ENCODE results near the gene LMAN1L. TPM values are rescaled to one million over a fixed set of nuclear protein-coding genes. Genes with fewer than 3 reads are reported as not detected.

The LMAN1L gene
- polyA plus RNA-seq, 3 donors: 0.08 TPM; not detected in 2

DNA sequence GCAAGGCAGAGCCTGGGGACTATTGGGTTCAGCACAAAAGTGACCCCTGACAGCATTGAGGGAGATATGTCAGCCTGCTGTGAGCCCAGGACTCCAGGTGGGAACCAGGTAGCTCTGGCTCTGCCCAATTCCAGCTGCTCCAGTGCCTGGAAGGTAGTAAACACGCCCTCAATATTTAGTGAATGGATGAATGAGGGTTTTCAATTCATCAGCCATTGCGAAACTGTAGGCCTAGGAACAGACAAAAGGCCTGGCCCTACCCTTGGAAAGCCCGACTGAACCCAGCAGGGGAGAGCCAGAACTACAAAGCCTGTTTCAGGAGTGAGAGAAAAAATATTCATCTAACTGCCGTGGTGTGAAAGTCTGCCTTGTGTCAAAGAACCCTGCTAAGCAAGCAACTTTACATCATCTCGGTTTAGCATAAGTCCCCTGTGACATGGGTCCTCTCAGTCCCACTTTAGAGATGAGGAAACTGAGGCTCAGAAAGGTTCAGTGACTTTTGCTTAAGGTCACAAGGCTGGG, 38.8 kb upstream of the LMAN1L start:
- no peak overlapping the region for H2AFZ ChIP-seq (ENCODE audit: insufficient read depth, low read depth, low read length, poor library complexity, severe bottlenecking)
- peaks cover 0 to 3% of the 10 kb centered on the region in 2 donors for H3K27me3 ChIP-seq (ENCODE audit: control insufficient read depth in 2 of 2, insufficient read depth in 2 of 2, low read length in 2 of 2)
- H3K36me3 ChIP-seq (replicated peaks in 1 of 2; ENCODE audit: control insufficient read depth in 1 of 2, insufficient read depth in 2 of 2, low read length in 2 of 2): no peaks in the 10 kb centered on the region
- peaks cover 67% of the 10 kb centered on the region for H3K4me1 Mint-ChIP-seq
- intact Hi-C loops (cut with micrococcal nuclease): no loop called here
- peak in 1 of 3 donors; percentile 40 for DNase-seq
- H3K4me1 ChIP-seq (ENCODE audit: control insufficient read depth in 1 of 2, insufficient read depth in 2 of 2, low read length in 2 of 2): peaks cover 61 to 69% of the 10 kb centered on the region in 2 donors
- no peaks in the 10 kb centered on the region for H3K9me3 Mint-ChIP-seq
- H4K20me1 ChIP-seq (ENCODE audit: insufficient read depth, low read length): no peaks in the 10 kb centered on the region
- H3K9ac ChIP-seq (ENCODE audit: insufficient read depth, low read length, poor library complexity, severe bottlenecking): no peak overlapping the region
- no peak overlapping the region for H3K4me3 ChIP-seq (replicated peaks in 1 of 3; ENCODE audit: low read depth in 2 of 3, low read length in 3 of 3)
- H3K4me3 Mint-ChIP-seq: no peak overlapping the region
- peak overlapping the region in 3 of 7 donors; percentile 25 to 55 (median 37) for H3K27ac Mint-ChIP-seq
- no peaks in the 10 kb centered on the region for H3K36me3 Mint-ChIP-seq
- TF ChIP-seq CTCF (IDR thresholded peaks at IDR 0.05): no peak
- 67% methylated on average over 3 of the region's 5 CpGs for WGBS (ENCODE audit: insufficient coverage)
- no peaks in the 10 kb centered on the region for H3K9me3 ChIP-seq (replicated peaks in 1 of 2; ENCODE audit: control insufficient read depth in 1 of 2, insufficient read depth in 1 of 2, low read length in 2 of 2)
- no peak overlapping the region for H3K4me2 ChIP-seq (replicated peaks; ENCODE audit: extremely low read depth, low read length, poor library complexity, severe bottlenecking)
- peaks cover 5 to 11% (median 7%) of the 10 kb centered on the region in 3 donors for H3K27me3 Mint-ChIP-seq (ENCODE audit: low read depth in 3 of 3)
- peaks cover 7% of the 10 kb centered on the region for H3K79me2 ChIP-seq (ENCODE audit: insufficient read depth, low read length)
- no peak overlapping the region for H3K27ac ChIP-seq (ENCODE audit: low read depth in 1 of 2, low read length in 2 of 2)

DNA sequence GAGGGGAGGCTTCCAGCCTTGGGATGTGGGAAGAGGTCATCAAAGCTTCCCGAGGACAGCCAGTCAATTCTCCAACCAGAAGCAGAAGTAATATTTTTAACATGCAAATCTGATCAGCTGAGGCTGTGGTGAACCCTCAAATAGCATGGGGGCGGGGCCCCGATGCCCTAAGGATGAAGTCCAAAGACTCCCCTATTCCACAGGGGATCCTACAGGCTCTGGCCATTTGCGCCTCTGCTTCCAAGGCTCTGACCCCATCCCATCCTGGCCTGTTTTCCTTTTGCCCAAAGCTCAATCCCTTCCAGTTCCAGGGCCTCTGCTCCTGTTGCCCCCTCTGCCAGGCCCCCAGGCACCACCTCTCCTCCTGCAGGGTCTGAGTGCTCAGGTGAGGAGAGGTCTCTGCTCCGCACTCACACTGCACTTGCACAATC, 37.5 kb upstream of the LMAN1L start:
- Histone ChIP-seq H3K9me3 (replicated peaks in 1 of 2; ENCODE audit: control insufficient read depth in 1 of 2, insufficient read depth in 1 of 2, low read length in 2 of 2) (no peaks in the 10 kb centered on the region), H3K4me2 (replicated peaks; ENCODE audit: extremely low read depth, low read length, poor library complexity, severe bottlenecking) (peak overlapping the region; percentile 32), H3K4me1 (ENCODE audit: control insufficient read depth in 1 of 2, insufficient read depth in 2 of 2, low read length in 2 of 2) (peaks cover 75 to 82% of the 10 kb centered on the region in 2 donors), H4K20me1 (ENCODE audit: insufficient read depth, low read length) (no peaks in the 10 kb centered on the region), H3K79me2 (ENCODE audit: insufficient read depth, low read length) (peaks cover 10% of the 10 kb centered on the region), H3K9ac (ENCODE audit: insufficient read depth, low read length, poor library complexity, severe bottlenecking) (no peak overlapping the region), H2AFZ (ENCODE audit: insufficient read depth, low read depth, low read length, poor library complexity, severe bottlenecking) (no peak overlapping the region), H3K4me3 (replicated peaks in 1 of 3; ENCODE audit: low read depth in 2 of 3, low read length in 3 of 3) (peak overlapping the region in 1 of 3 experiments; percentile 35), H3K27me3 (ENCODE audit: control insufficient read depth in 2 of 2, insufficient read depth in 2 of 2, low read length in 2 of 2) (no peaks in the 10 kb centered on the region), H3K27ac (ENCODE audit: low read depth in 1 of 2, low read length in 2 of 2) (peak overlapping the region in 1 of 2 donors; percentile 62), H3K36me3 (replicated peaks in 1 of 2; ENCODE audit: control insufficient read depth in 1 of 2, insufficient read depth in 2 of 2, low read length in 2 of 2) (no peaks in the 10 kb centered on the region)
- Mint-ChIP-seq H3K36me3 (no peaks in the 10 kb centered on the region), H3K27me3 (ENCODE audit: low read depth in 3 of 3) (peaks cover 3 to 8% (median 5%) of the 10 kb centered on the region in 3 donors), H3K4me1 (peaks cover 80% of the 10 kb centered on the region), H3K9me3 (peaks cover 0 to 3% (median 0%) of the 10 kb centered on the region in 7 donors), H3K4me3 (peak overlapping the region in 1 of 2 donors; percentile 51), H3K27ac (peak overlapping the region; percentile 42 to 99 (median 79))
- intact Hi-C loops (cut with micrococcal nuclease): loop anchor here in 1 of 2 donors (1.0 kb wide), 1 partner anchor 8 kb away; no protein-coding TSS in a partner anchor
- 89% methylated on average over 1 of the region's 5 CpGs for WGBS (ENCODE audit: insufficient coverage)
- DNase-seq: peak in 2 of 3 donors; percentile 41 to 52
- TF ChIP-seq CTCF (IDR thresholded peaks at IDR 0.05): no peak

Data from CD14-positive monocyte (primary cell).